Hippocampal formation (tissue), 2 donors: ENCODE data around the gene GGA1.

Experiments
- DNase-seq, 2 donors: peaks; one replicate each; lab custom pipeline; 2025; lab: John Stamatoyannopoulos, UW

GGA1 gene, protein sequence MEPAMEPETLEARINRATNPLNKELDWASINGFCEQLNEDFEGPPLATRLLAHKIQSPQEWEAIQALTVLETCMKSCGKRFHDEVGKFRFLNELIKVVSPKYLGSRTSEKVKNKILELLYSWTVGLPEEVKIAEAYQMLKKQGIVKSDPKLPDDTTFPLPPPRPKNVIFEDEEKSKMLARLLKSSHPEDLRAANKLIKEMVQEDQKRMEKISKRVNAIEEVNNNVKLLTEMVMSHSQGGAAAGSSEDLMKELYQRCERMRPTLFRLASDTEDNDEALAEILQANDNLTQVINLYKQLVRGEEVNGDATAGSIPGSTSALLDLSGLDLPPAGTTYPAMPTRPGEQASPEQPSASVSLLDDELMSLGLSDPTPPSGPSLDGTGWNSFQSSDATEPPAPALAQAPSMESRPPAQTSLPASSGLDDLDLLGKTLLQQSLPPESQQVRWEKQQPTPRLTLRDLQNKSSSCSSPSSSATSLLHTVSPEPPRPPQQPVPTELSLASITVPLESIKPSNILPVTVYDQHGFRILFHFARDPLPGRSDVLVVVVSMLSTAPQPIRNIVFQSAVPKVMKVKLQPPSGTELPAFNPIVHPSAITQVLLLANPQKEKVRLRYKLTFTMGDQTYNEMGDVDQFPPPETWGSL

DNA sequence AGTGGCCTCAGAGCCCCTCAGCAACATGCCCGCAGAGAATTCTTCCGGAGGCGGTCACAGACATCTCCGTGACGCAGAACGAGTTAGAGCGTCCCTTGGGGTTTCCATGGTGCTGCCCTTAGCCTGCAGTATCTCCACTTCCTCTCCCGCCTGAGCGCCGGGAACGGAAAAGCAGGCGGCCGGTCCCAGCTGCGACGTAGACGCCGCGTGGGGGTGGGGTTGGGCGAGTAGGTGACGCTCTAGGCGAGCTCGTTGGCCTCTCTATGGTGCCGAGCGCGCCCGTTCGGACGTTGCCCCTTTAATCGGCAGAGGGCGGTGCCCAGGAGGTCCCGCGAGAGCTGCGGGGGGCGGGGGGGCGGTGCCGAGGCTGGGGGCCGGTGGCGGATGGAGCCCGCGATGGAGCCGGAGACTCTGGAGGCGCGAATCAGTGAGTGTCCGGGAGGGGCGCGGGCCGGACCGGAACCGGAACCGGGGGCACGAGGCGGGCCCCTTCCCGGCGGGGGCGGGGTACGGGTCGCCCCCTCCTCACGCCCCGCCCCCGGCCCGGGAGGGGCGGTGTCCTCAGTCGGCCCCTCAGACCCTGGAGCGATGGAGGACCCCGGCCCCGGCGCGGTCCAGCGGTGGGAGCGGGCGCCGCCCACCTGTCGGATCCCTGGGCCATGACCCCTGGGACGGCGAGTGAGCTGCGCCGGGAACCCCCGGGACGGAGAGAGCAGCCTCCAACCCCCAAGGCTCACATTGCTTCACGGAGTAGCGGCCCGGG lies at the start of gene GGA1:
Gene GGA1, plus strand, starts transcription at position 358 of the 763 bp plus-strand sequence. Its CDS starts 27 bp downstream, at position 385.
- DNase-seq, result peak; percentile 94 to 95

DNA sequence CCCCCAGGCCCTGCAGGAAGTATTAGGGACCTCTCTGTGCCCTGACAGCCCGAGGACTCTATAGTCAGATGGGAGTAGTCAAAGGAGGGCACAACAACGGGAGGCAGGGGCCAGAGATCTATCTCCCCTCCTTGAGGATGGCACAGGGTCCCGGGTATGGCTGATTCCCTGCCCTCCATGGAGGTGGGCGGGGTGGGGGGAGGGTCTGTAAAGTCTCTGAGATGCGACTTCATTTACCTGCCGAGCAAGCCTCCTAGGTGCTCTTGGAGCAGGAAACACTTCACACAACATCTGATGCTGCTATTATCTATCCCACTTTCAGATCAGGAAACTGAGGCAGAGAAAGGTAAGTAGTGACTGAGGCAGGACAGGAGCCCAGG lies 49.1 kb upstream of the GGA1 start:
- no peak for DNase-seq

GRCh38 chr22:37559901-37560607 lies 48.6 kb upstream of the GGA1 start, which contains the start of gene CDC42EP1:
CDC42EP1 (plus strand) TSS chr22:37560480; CDS start chr22:37566350, 5,870 bp downstream.
- peak; percentile 46 to 68 for DNase-seq

- DNase-seq, result peak in 1 of 2 donors; percentile 34
Observed at GRCh38 chr22:37560608-37561211, 47.9 kb upstream of the GGA1 start.

DNA sequence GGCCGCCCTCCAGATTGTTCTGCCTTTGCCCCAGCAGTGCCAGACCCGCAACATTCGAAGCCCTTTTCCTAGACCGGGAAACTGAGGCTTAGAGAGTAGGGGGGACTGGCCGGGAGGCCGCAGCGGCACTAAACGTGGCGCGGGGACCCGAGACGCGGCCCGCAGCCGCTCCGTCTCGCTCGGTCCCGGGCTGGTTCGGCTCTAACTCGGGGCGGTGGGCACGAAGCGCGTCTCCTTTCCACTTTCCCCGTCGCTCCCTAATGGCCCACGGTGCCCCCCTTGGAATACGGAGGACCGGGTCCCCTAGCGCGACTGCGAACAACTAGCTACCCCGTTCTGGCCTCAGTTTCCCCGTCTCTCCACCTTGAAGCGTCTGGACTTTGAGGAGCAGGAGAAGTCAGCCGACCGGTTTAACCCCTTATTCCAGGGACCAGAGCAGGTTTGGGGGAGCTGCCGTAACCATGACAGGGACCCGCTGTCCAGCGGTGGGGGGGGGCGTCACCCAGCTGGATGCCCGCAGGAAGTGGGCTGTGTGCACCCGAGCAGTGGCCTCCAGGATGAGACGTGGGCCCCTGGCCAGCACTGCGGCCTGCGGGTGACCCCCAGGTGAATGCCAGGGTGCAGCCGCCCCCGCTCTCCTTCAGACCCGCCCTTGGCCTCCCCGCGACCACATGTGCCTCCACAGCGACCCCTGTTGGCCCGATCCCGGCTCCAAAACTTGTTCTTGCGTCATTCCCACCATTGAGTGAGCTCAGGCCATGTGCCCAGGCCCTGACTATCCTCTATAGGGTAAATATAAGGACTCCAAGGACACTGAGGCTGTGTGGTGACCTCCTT lies 47.2 kb upstream of the GGA1 start:
- peak; percentile 71 to 77 for DNase-seq

DNA sequence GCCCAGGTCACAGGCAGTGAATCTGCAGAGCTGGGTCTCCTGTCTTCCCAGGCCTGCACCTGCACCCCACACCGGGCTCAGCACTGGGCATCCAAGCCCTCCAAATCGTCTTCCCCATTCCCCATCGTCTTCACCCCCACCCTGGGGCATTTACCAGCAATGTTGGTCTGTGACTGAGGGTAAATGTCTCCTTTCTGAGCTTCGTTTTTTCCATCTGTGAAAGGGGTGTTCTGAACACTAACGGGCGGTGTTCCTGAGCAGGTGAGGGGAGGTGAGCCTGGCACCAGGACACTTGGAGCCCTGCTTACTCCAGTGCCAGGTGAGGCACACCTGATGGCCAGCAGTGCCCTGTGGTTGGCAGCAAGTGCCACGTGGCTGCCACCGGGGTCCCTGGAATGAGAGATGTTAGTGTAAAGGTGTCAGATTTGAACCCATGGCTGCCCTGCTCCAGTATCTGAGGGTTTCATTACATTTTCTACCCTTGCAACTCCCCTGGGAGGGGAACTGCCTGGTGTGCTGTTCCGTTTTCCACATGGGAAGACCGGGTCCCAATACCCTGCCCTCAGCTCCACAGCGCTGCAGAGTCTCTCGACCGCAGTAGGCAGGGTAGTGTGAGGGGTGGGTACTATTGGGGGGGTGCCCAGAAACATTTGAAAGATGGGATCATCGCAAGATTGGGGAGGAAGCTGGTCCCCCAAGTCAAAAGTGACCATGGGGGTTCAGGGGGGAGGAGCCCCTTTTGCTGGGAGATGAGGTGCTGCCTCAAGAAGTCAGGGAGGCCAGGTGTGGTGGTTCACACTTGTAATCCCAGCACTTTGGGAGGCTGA lies 46.4 kb upstream of the GGA1 start:
- DNase-seq, result no peak

GRCh38 chr22:37563153-37564081 lies 45.2 kb upstream of the GGA1 start:
- peak; percentile 82 to 92 for DNase-seq

DNA sequence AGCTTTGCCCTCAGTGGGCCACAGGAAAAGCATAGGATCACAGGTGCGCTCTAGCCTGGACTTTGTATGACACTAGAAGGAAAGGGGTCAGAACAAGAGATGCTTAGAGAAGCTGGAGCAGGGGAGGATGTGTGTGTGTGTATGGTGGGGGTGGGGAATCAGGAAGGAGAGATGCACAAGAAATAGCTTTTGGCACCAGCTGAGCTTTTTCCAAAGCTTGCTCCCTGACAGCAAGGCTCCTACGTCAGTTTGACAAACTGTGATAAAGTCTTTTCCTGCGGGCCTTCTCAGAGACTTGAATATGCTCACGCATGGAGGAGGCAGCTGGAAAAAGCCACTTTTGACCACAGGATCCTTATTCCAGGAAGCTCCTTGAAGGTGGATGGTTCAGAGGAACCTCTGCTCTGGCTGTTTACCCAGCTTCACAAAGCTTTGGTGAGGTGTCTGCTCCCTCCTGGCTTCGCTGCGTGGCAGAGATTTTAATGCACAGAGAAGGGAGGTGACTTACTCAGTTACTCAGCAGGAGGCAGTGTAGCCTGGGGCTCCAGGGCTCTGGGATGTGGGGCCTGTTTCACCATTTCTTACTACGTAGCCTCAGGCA lies 44.4 kb upstream of the GGA1 start:
- DNase-seq, result no peak

DNA sequence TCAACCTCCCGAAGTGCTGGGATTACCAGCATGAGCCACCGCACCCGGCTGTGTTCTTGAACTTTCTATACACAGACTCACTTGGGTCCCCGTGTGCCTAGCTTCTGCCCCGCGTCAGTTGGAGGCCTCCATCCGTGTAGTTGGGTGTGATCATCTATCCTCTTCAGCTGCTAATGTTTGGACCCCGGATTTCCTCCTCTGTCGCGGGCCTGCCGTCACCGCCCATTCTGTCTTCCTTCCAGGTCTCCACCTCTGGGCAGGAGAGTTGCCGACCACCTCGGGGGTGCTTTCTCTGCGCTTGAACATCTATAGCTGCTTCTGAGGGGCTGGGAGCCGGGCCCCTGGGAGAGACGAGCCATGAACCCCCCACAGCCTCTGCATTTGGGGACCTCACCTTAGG lies 42.8 kb upstream of the GGA1 start:
- DNase-seq, result no peak

GRCh38 chr22:37566329-37566837 lies 42.3 kb upstream of the GGA1 start:
- peak; percentile 29 to 38 for DNase-seq

DNA sequence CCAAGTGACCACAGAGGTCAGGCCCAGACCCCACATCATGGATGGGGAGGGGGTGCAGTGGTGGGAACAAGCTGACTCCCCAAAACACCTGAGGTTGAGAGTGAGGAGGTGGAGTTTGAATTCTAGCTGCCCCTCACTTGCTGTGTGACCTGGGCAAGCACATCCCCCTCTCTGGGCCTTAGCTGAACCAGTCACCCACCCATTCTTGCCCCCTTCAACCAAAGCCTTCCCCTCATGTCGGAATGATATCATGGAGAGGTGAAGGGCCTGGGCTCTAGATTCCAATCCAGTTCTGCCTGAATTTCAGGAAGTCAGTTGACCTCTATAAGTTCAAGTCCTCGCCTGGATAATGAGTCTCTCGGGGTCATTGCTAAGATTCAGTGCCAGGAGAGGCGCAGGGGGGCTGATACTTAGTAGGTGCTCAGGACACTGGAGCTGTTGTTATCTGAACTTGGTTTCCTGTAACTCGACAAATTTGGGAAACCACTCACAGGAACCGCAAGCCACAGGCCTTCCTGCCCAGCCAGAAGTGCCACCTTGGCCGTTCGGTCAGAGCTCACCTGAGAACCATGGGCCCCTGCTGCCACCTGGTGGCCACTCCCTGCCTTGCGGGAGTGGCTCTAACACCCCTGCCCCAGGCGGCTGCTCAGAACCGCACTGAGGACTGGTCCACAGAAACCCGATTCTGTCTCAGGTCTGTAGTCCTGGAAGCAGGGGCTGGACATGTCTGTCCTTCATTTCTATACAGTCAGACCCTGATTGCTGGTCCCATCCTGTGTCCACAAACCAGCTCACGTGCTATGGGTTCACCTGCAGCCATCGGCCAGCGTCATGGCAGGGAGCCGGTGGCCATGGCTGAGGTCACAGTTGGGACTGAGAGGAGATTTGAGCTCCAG lies 41.5 kb upstream of the GGA1 start:
- DNase-seq, result peak; percentile 44 to 66

DNA sequence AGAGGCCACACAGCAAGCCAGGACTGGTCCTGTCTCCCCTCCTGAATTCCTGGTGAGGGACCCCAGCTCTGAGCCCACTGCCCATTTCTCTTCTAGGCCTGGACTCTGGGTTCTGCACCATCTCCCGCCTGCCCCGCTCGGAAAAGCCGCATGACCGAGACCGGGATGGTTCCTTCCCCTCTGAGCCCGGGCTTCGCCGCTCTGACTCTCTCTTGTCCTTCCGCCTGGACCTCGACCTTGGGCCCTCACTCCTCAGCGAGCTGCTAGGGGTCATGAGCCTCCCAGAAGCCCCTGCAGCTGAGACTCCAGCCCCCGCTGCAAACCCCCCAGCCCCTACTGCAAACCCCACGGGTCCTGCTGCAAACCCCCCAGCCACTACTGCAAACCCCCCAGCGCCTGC lies 40.6 kb upstream of the GGA1 start:
- DNase-seq, result no peak

GRCh38 chr22:37568448-37569008 lies 40.1 kb upstream of the GGA1 start:
- no peak for DNase-seq

GRCh38 chr22:37569009-37569920 lies 39.4 kb upstream of the GGA1 start:
- DNase-seq, result peak; percentile 54 to 84

DNA sequence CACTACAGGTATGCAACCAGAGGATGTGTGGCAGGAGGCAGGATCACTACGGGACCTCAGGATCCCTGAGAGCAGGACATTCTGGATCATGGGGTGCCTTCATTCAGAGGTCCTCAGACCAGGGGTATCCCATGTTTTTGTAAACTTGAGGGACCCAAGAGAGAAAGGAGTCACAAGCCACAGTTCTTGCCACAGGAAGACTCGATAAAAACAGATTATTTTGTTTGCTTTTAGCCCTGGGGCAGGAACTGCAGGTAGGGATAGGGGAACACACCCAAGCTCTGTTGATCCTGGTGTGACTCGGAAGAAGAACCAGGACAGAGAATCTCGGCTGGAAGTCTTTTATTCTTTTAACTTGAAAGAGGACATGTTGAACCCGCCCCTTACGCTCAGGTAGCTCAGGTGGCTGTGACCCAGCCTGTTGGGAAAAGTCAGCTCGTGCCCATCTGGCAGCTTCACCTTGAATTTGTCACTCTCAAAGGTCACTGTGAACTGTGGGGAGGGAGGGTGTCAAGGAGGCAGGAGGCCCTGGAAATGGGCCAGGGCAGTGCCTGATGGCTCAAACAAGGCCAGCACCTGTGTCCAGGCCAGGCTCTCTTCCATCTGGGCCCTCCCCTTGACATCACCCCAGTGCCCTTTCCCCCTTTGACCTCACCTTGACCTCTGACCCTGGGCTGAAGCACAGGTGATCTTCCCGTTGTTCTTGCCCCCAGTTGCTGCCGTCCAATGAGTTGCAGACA lies 38.5 kb upstream of the GGA1 start:
- DNase-seq, result no peak
